Measurements from ENCODE around the gene IGFL1. TPM values are rescaled to one million over a fixed set of nuclear protein-coding genes. Genes with fewer than 3 reads are reported as not detected.
"Not testable (repeated sequence)": the region's sequence is repeated elsewhere in the genome, so short reads cannot be mapped to it uniquely, and the experiment has no call there.

Gene IGFL1
- not detected in 2 replicates for total RNA-seq

GRCh38 chr19:46229442-46229841, at the start of gene IGFL1:
TSS of gene IGFL1 (plus strand) at chr19:46229742. CDS start at chr19:46229775, 33 bp downstream.
- no peak within 1 kb of the TSS for H3K4me3 ChIP-seq (ENCODE audit: low read depth, low read length)
- TF ChIP-seq CTCF (IDR thresholded peaks at IDR 0.05; ENCODE audit: insufficient read depth, low read length, severe bottlenecking): no peak
- peaks cover 48% of the 10 kb centered on the region for H3K27me3 ChIP-seq (ENCODE audit: control insufficient read depth, insufficient read depth, low read length)
- no peak for FAIRE-seq
- DNase-seq (ENCODE audit: low read depth): peak; percentile 25
- no peaks in the 10 kb centered on the region for H3K36me3 ChIP-seq (ENCODE audit: control insufficient read depth, insufficient read depth, low read length)

GRCh38 chr19:46180701-46181387, 48.7 kb upstream of the IGFL1 start:
- FAIRE-seq (no peak), DNase-seq (ENCODE audit: low read depth) (peak; percentile 66)
- peaks cover 7% of the 10 kb centered on the region for H3K27me3 ChIP-seq (ENCODE audit: control insufficient read depth, insufficient read depth, low read length)
- no peaks in the 10 kb centered on the region for H3K36me3 ChIP-seq (ENCODE audit: control insufficient read depth, insufficient read depth, low read length)
- H3K4me3 ChIP-seq (ENCODE audit: low read depth, low read length): no peak overlapping the region
- no peak for TF ChIP-seq CTCF (IDR thresholded peaks at IDR 0.05; ENCODE audit: insufficient read depth, low read length, severe bottlenecking)

- TF ChIP-seq CTCF (IDR thresholded peaks at IDR 0.05; ENCODE audit: insufficient read depth, low read length, severe bottlenecking): no peak
- no peak overlapping the region for H3K4me3 ChIP-seq (ENCODE audit: low read depth, low read length)
- peak; percentile 38 for DNase-seq (ENCODE audit: low read depth)
- no peak for FAIRE-seq
- peaks cover 8% of the 10 kb centered on the region for H3K27me3 ChIP-seq (ENCODE audit: control insufficient read depth, insufficient read depth, low read length)
- no peaks in the 10 kb centered on the region for H3K36me3 ChIP-seq (ENCODE audit: control insufficient read depth, insufficient read depth, low read length)
Measured at GRCh38 chr19:46181388-46181779, 48.2 kb upstream of the IGFL1 start.

- Histone ChIP-seq H3K36me3 (ENCODE audit: control insufficient read depth, insufficient read depth, low read length) (no peaks in the 10 kb centered on the region), H3K4me3 (ENCODE audit: low read depth, low read length) (no peak overlapping the region), H3K27me3 (ENCODE audit: control insufficient read depth, insufficient read depth, low read length) (peaks cover 15% of the 10 kb centered on the region)
- no peak for TF ChIP-seq CTCF (IDR thresholded peaks at IDR 0.05; ENCODE audit: insufficient read depth, low read length, severe bottlenecking)
- DNase-seq (ENCODE audit: low read depth): no peak
- FAIRE-seq: peak; percentile 47
Measured at GRCh38 chr19:46182476-46182875, 47.1 kb upstream of the IGFL1 start.

GRCh38 chr19:46184775-46185710, 44.5 kb upstream of the IGFL1 start:
- peaks cover 24% of the 10 kb centered on the region for H3K27me3 ChIP-seq (ENCODE audit: control insufficient read depth, insufficient read depth, low read length)
- FAIRE-seq; H3K4me3 ChIP-seq (ENCODE audit: low read depth, low read length); DNase-seq (ENCODE audit: low read depth); H3K36me3 ChIP-seq (ENCODE audit: control insufficient read depth, insufficient read depth, low read length): not testable (repeated sequence)

- no peak for TF ChIP-seq CTCF (IDR thresholded peaks at IDR 0.05; ENCODE audit: insufficient read depth, low read length, severe bottlenecking)
- no peaks in the 10 kb centered on the region for H3K36me3 ChIP-seq (ENCODE audit: control insufficient read depth, insufficient read depth, low read length)
- no peak overlapping the region for H3K4me3 ChIP-seq (ENCODE audit: low read depth, low read length)
- H3K27me3 ChIP-seq (ENCODE audit: control insufficient read depth, insufficient read depth, low read length): peaks cover 29% of the 10 kb centered on the region
- DNase-seq (ENCODE audit: low read depth) (no peak), FAIRE-seq (no peak)
Measured at GRCh38 chr19:46186101-46186716, 43.3 kb upstream of the IGFL1 start.
